H1 (cell line): ENCODE data around the gene BCL11A. TPM values are rescaled to one million over a fixed set of nuclear protein-coding genes. Genes with fewer than 3 reads are reported as not detected.

ENCODE experiments used
- CTCF ChIA-PET: fragments of 300-600 bp; sonication (Branson Sonifier 250); formaldehyde crosslinking; loops from one replicate; lab custom pipeline; 2021; ENCODE audit not compliant: partially characterized antibody; lab: Charles Lee
- POLR2A ChIA-PET: fragments of 300-600 bp; sonication (Branson Sonifier 250); formaldehyde crosslinking; loops from one replicate; lab custom pipeline; 2021; ENCODE audit warnings: inconsistent platforms; ENCODE audit not compliant: partially characterized antibody; lab: Charles Lee
- DNase-seq, 2 experiments: peaks; one replicate each; pipeline versions ENCODE4 v3.0.0 to v3.0.0-alpha.2; 2010 to 2022; ENCODE audit warnings: low spot score in 2 of 2, low read depth in 1 of 2, mixed read lengths in 1 of 2
- FAIRE-seq: peaks from 2 replicates; lab custom pipeline; 2011; peaks lifted over from hg19 to GRCh38; lab: Jason Lieb, UNC
- H2AFZ ChIP-seq: 2 replicates; pipeline ENCODE4 v1.8.1; 2012; ENCODE audit warnings: low read length, inconsistent platforms
- H2AK5ac ChIP-seq: 2 replicates; pipeline ENCODE4 v1.6.1; 2013; ENCODE audit warnings: low read depth, low read length
- H2BK120ac ChIP-seq: replicated peaks from 2 replicates; pipeline ENCODE3; 2013; ENCODE audit warnings: low read depth, low read length, inconsistent platforms
- H2BK12ac ChIP-seq: 2 replicates; pipeline ENCODE4 v1.6.1; 2013; ENCODE audit warnings: low read depth, low read length
- H2BK15ac ChIP-seq: 2 replicates; pipeline ENCODE4 v1.6.1; 2013; ENCODE audit warnings: low read length
- H2BK20ac ChIP-seq: 2 replicates; pipeline ENCODE4 v1.6.1; 2013; ENCODE audit warnings: low read length
- H2BK5ac ChIP-seq: 2 replicates; pipeline ENCODE4 v1.6.1; 2013; ENCODE audit warnings: low read depth, low read length
- H3K14ac ChIP-seq: 2 replicates; pipeline ENCODE4 v1.6.1; 2013; ENCODE audit warnings: inconsistent platforms; ENCODE audit not compliant: insufficient read length
- H3K18ac ChIP-seq: 2 replicates; pipeline ENCODE4 v1.6.1; 2013; ENCODE audit warnings: low read length; ENCODE audit errors: extremely low read depth
- H3K23ac ChIP-seq: 2 replicates; pipeline ENCODE4 v1.6.1; 2013; ENCODE audit warnings: inconsistent platforms; ENCODE audit not compliant: insufficient read length
- H3K23me2 ChIP-seq: 2 replicates; pipeline ENCODE4 v1.6.1; 2013; ENCODE audit warnings: low read depth, low read length
- H3K27ac ChIP-seq: 2 replicates; pipeline ENCODE4 v1.6.1; 2011; ENCODE audit warnings: low read depth, low read length, inconsistent platforms
- H3K27me3 ChIP-seq, 4 experiments: replicated peaks in 1 of 4; 1 replicate in 1 of 4; 2 replicates in 3 of 4; pipeline versions ENCODE4 v1.6.1 to v1.8.1; 2011 to 2013; ENCODE audit warnings: low read length in 3 of 4, mild to moderate bottlenecking in 3 of 4, inconsistent platforms in 2 of 4, mixed read lengths in 2 of 4, moderate library complexity in 1 of 4; ENCODE audit not compliant: control insufficient read depth in 3 of 4, insufficient read depth in 3 of 4; ENCODE audit errors: extremely low read depth in 1 of 4
- H3K36me3 ChIP-seq, 4 experiments: 2 replicates each; pipeline versions ENCODE4 v1.6.1 to v1.8.1; 2011 to 2013; ENCODE audit warnings: mild to moderate bottlenecking in 4 of 4, low read length in 3 of 4, moderate library complexity in 2 of 4, control low read depth in 1 of 4, inconsistent platforms in 1 of 4; ENCODE audit not compliant: insufficient read depth in 4 of 4, control insufficient read depth in 2 of 4
- H3K4ac ChIP-seq: replicated peaks from 2 replicates; pipeline ENCODE3; 2013; ENCODE audit warnings: low read length, low read depth, mixed read lengths, inconsistent platforms; ENCODE audit not compliant: insufficient read length
- H3K4me1 ChIP-seq, 4 experiments: replicated peaks in 1 of 4; 1 replicate in 1 of 4; 2 replicates in 3 of 4; pipeline versions ENCODE4 v1.6.1 to v1.8.1; 2011 to 2013; ENCODE audit warnings: low read length in 3 of 4, inconsistent platforms in 2 of 4, mixed read lengths in 1 of 4; ENCODE audit not compliant: insufficient read depth in 4 of 4, control insufficient read depth in 3 of 4
- H3K4me2 ChIP-seq, 2 experiments: 2 replicates each; pipeline versions ENCODE4 v1.6.1 to v1.8.1; 2011 to 2013; ENCODE audit warnings: low read depth in 2 of 2, low read length in 2 of 2, control low read depth in 1 of 2, inconsistent platforms in 1 of 2, mild to moderate bottlenecking in 1 of 2; ENCODE audit not compliant: insufficient read depth in 1 of 2
- H3K4me3 ChIP-seq, 4 experiments: fragments of 200-600, 300-600 bp in 1 of 4; sonication (generic), shearing (Covaris generic), sonication (Bioruptor Twin) in 1 of 4; 2 replicates each; pipeline versions ENCODE4 v1.5.1 to v1.8.1; 2011 to 2016; ENCODE audit warnings: low read length in 4 of 4, low read depth in 3 of 4, control low read depth in 2 of 4, inconsistent platforms in 2 of 4, mild to moderate bottlenecking in 2 of 4, mixed read lengths in 1 of 4, moderate library complexity in 1 of 4; ENCODE audit not compliant: insufficient read depth in 2 of 4; ENCODE audit errors: extremely low read depth in 1 of 4
- H3K56ac ChIP-seq: replicated peaks from 2 replicates; pipeline ENCODE3; 2013; ENCODE audit warnings: low read depth, mild to moderate bottlenecking, mixed read lengths, low read length, inconsistent platforms; ENCODE audit not compliant: insufficient read length
- H3K79me1 ChIP-seq: 2 replicates; pipeline ENCODE4 v1.6.1; 2013; ENCODE audit warnings: low read depth, low read length, control low read depth
- H3K79me2 ChIP-seq, 2 experiments: 2 replicates each; pipeline versions ENCODE4 v1.6.1 to v1.8.1; 2012 to 2013; ENCODE audit warnings: low read length in 2 of 2, mild to moderate bottlenecking in 2 of 2, inconsistent platforms in 1 of 2; ENCODE audit not compliant: insufficient read depth in 2 of 2, control insufficient read depth in 1 of 2
- H3K9ac ChIP-seq, 4 experiments: replicated peaks in 1 of 4; 1 replicate in 1 of 4; 2 replicates in 3 of 4; pipeline versions ENCODE4 v1.6.1 to v1.8.1; 2011 to 2013; ENCODE audit warnings: low read depth in 3 of 4, low read length in 3 of 4, control low read depth in 2 of 4, mild to moderate bottlenecking in 2 of 4, moderate library complexity in 2 of 4, inconsistent platforms in 1 of 4; ENCODE audit errors: extremely low read depth in 1 of 4
- H3K9me3 ChIP-seq, 2 experiments: 2 replicates each; pipeline versions ENCODE4 v1.6.1 to v1.8.1; 2012 to 2013; ENCODE audit warnings: mild to moderate bottlenecking in 2 of 2, moderate library complexity in 2 of 2, control low read depth in 1 of 2, inconsistent platforms in 1 of 2, low read depth in 1 of 2, low read length in 1 of 2, mixed read lengths in 1 of 2; ENCODE audit not compliant: insufficient read depth in 2 of 2
- H4K20me1 ChIP-seq, 2 experiments: replicated peaks in 1 of 2; 2 replicates each; pipeline versions ENCODE3 to v1.8.1; 2011 to 2013; ENCODE audit warnings: inconsistent platforms in 2 of 2, low read length in 2 of 2, mild to moderate bottlenecking in 1 of 2; ENCODE audit not compliant: insufficient read depth in 2 of 2, control insufficient read depth in 1 of 2
- H4K5ac ChIP-seq: 2 replicates; pipeline ENCODE4 v1.6.1; 2013; ENCODE audit warnings: low read length, low read depth, mixed read lengths, inconsistent platforms; ENCODE audit not compliant: insufficient read length
- H4K8ac ChIP-seq: 2 replicates; pipeline ENCODE4 v1.8.0; 2013; ENCODE audit warnings: mild to moderate bottlenecking, moderate library complexity, low read length, inconsistent platforms; ENCODE audit not compliant: insufficient read depth; ENCODE audit errors: extremely low read depth
- H4K91ac ChIP-seq: replicated peaks from 2 replicates; pipeline ENCODE3; 2013; ENCODE audit warnings: low read length, mixed read lengths, inconsistent platforms; ENCODE audit not compliant: insufficient read length
- RAD21 ChIP-seq, 2 experiments: IDR thresholded peaks in 1 of 2; conservative IDR thresholded peaks in 1 of 2; 2 replicates each; pipeline ENCODE4 v1.6.1; 2011; ENCODE audit warnings: low read depth in 2 of 2, low read length in 2 of 2, improper control_type of control experiment in 1 of 2, inconsistent platforms in 1 of 2, mild to moderate bottlenecking in 1 of 2, moderate library complexity in 1 of 2
- SP4 ChIP-seq: IDR thresholded peaks from 2 replicates; pipeline ENCODE4 v1.6.1; 2012; ENCODE audit warnings: low read length, inconsistent platforms
- TBP ChIP-seq: IDR thresholded peaks from 2 replicates; pipeline ENCODE4 v1.6.1; 2011; ENCODE audit warnings: low read depth, low read length, improper control_type of control experiment
- WGBS, 2 experiments: shearing (Covaris generic) in 1 of 2; methylation state at CpG; one replicate each; pipeline versions ENCODE4 v1.1.6 to v1.1.7; 2013 to 2015; ENCODE audit warnings: low lambda C conversion rate in 2 of 2, mixed read lengths in 2 of 2, inconsistent platforms in 1 of 2, low coverage in 1 of 2, missing lambda C conversion rate in 1 of 2; ENCODE audit not compliant: insufficient replicate concordance in 2 of 2, insufficient coverage in 1 of 2, insufficient read length in 1 of 2; ENCODE audit errors: extremely low coverage in 1 of 2, missing lambda C conversion rate in 1 of 2; 5-methylcytosine and 5-hydroxymethylcytosine counted together
- polyA plus RNA-seq, 7 experiments: library from polyadenylated mRNA; depleted of rRNA in 3 of 7; stranded (reverse) in 5 of 7; unstranded in 2 of 7; fragments of >200 nt in 5 of 7; fragments of 200-250 nt in 2 of 7; gene quantifications; 1 replicate in 5 of 7; 2 replicates in 1 of 7; 4 replicates in 1 of 7; pipeline versions ENCODE4 v1.2.1 to v1.2.3, GENCODE V29; 2011 to 2013; ENCODE audit warnings: missing spikeins in 2 of 7, mixed read lengths in 2 of 7
- total RNA-seq: library from RNA; stranded (reverse); fragmentation: NEBNext Ultra II Directional; extraction: Animal tissue kit (Norgen Biotek cat#: 25700); gene quantifications from 2 replicates; pipeline ENCODE4 v1.2.1, GENCODE V29; 2021

BCL11A gene
- total and polyA plus RNA-seq, 2 of the 8 experiments (the other 6 are each of a cell fraction or from before 2014, with no cell fraction given), result 11.9 to 59.3 TPM

DNA sequence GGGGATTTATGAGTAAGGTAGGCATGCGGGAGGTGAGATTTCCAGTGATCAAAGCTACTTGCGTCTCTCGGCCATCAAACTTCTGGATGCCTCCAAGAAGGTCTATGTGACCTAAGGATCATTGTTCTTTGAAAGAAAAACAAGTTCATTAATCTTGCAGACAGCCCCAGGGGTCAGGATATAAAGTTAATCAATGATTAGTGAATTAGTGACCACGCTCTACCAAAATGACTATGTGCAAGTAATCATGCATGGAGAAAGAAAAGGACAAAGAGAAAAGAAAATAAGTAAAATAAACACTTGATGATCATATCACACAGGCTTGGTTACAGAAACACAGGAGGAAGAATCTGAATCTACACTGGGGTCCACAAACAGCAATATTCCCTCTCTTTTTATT, 42.5 kb upstream of the BCL11A start:
- CTCF ChIA-PET, result interaction anchor here (1.3 to 2.4 kb wide), 3 partner anchors 12 to 51 kb away, joined by 4 to 6 read pairs (median 5); no protein-coding TSS in a partner anchor

More for the DNA sequence above, 42.5 kb upstream of the BCL11A start:
- H3K79me1 ChIP-seq, result no peaks in the 10 kb centered on the region
- no peaks in the 10 kb centered on the region for H3K4me1 ChIP-seq
- POLR2A ChIA-PET, result no interaction called here
- H3K18ac ChIP-seq, result no peak overlapping the region
- no peak overlapping the region for H2BK5ac ChIP-seq
- H3K56ac ChIP-seq, result no peak overlapping the region
- no peak for TF ChIP-seq SP4
- TF ChIP-seq TBP, result no peak
- no peak for TF ChIP-seq RAD21 (IDR thresholded peaks at IDR 0.05 in 1 of 2, conservative IDR thresholded peaks at IDR 0.05 in 1 of 2; ENCODE audit: low read depth in 2 of 2, low read length in 2 of 2)
- H2BK12ac ChIP-seq, result no peak overlapping the region
- no peaks in the 10 kb centered on the region for H3K79me2 ChIP-seq
- H4K8ac ChIP-seq, result no peak overlapping the region
- WGBS, 2 experiments, result 90% methylated on average over 4 of the region's 4 CpGs; no CpG with 5 or more reads in 1 of the 2 experiments
- H3K23ac ChIP-seq, result no peak overlapping the region
- no peak overlapping the region for H3K4me3 ChIP-seq
- no peak for FAIRE-seq
- H2AK5ac ChIP-seq, result no peak overlapping the region
- no peaks in the 10 kb centered on the region for H3K23me2 ChIP-seq
- H4K20me1 ChIP-seq, result no peaks in the 10 kb centered on the region
- H2BK20ac ChIP-seq, result no peak overlapping the region
- H2BK15ac ChIP-seq, result no peak overlapping the region
- H3K9ac ChIP-seq, result no peak overlapping the region
- no peak overlapping the region for H3K4ac ChIP-seq
- no peak for DNase-seq
- no peaks in the 10 kb centered on the region for H3K36me3 ChIP-seq
- H4K5ac ChIP-seq, result no peak overlapping the region
- no peak overlapping the region for H4K91ac ChIP-seq
- H3K4me2 ChIP-seq, result no peak overlapping the region
- no peaks in the 10 kb centered on the region for H3K27me3 ChIP-seq
- no peak overlapping the region for H2BK120ac ChIP-seq
- no peak overlapping the region for H3K27ac ChIP-seq
- peaks cover 0 to 4% of the 10 kb centered on the region in 2 experiments; a peak in 1 of 4 replicates for H3K9me3 ChIP-seq
- no peak overlapping the region for H3K14ac ChIP-seq
- no peak overlapping the region for H2AFZ ChIP-seq
